HEK293T (cell line): ENCODE measurements around the gene TCAIM.

Experiments
- CTCF ChIA-PET: fragments of 350-600 bp; formaldehyde crosslinking; extraction: SDS; loops from one replicate; lab custom pipeline; 2021; ENCODE audit warnings: antibody characterized with exemption, inconsistent platforms; lab: Yijun Ruan, JAX
- POLR2A ChIA-PET: fragments of 350-600 bp; formaldehyde crosslinking; extraction: SDS; loops from one replicate; lab custom pipeline; 2020; ENCODE audit warnings: antibody characterized with exemption, inconsistent platforms; lab: Yijun Ruan, JAX
- DNase-seq: peaks from one replicate; pipeline ENCODE4 v3.0.0; 2012; ENCODE audit warnings: mixed read lengths; ENCODE audit errors: extremely low spot score
- ARNT ChIP-seq: fragments of 450-650 bp; IDR thresholded peaks from 2 replicates; pipeline ENCODE4 v1.6.1; 2017; ENCODE audit warnings: mild to moderate bottlenecking
- BHLHE40 ChIP-seq: fragments of 450-650 bp; IDR thresholded peaks from 2 replicates; pipeline ENCODE4 v1.6.1; 2016; ENCODE audit warnings: mild to moderate bottlenecking, moderate library complexity, borderline replicate concordance
- CTBP1 ChIP-seq: fragments of 450-650 bp; IDR thresholded peaks from 2 replicates; pipeline ENCODE4 v1.6.1; 2016; ENCODE audit warnings: borderline replicate concordance
- ELF4 ChIP-seq: fragments of 450-650 bp; IDR thresholded peaks from 2 replicates; pipeline ENCODE4 v1.6.1; 2017; ENCODE audit warnings: antibody characterized with exemption
- FOXA1 ChIP-seq: fragments of 450-650 bp; IDR thresholded peaks from 2 replicates; pipeline ENCODE4 v1.6.1; 2016; ENCODE audit warnings: mild to moderate bottlenecking
- FOXK2 ChIP-seq: fragments of 450-650 bp; IDR thresholded peaks from 2 replicates; pipeline ENCODE4 v1.6.1; 2016; ENCODE audit warnings: mild to moderate bottlenecking
- FOXM1 ChIP-seq: fragments of 450-650 bp; IDR thresholded peaks from 2 replicates; pipeline ENCODE4 v1.6.1; 2017; ENCODE audit warnings: mild to moderate bottlenecking, borderline replicate concordance
- HDGF ChIP-seq: fragments of 450-650 bp; IDR thresholded peaks from 2 replicates; pipeline ENCODE4 v1.6.1; 2017; ENCODE audit warnings: antibody characterized with exemption, borderline replicate concordance
- L3MBTL2 ChIP-seq: fragments of 450-650 bp; conservative IDR thresholded peaks from 2 replicates; pipeline ENCODE4 v1.6.1; 2016; ENCODE audit warnings: mild to moderate bottlenecking
- LEF1 ChIP-seq: fragments of 450-650 bp; IDR thresholded peaks from 2 replicates; pipeline ENCODE4 v1.6.1; 2017; ENCODE audit warnings: mild to moderate bottlenecking, borderline replicate concordance
- NFRKB ChIP-seq: fragments of 450-650 bp; IDR thresholded peaks from 2 replicates; pipeline ENCODE4 v1.6.1; 2016; ENCODE audit warnings: mild to moderate bottlenecking, moderate library complexity
- PKNOX1 ChIP-seq: fragments of 450-650 bp; IDR thresholded peaks from 2 replicates; pipeline ENCODE4 v1.6.1; 2016
- SP1 ChIP-seq: fragments of 450-650 bp; IDR thresholded peaks from 2 replicates; pipeline ENCODE4 v1.6.1; 2017
- SUZ12 ChIP-seq: fragments of 450-650 bp; IDR thresholded peaks from 2 replicates; pipeline ENCODE4 v1.6.1; 2016; ENCODE audit warnings: mild to moderate bottlenecking
- TARDBP ChIP-seq: fragments of 450-650 bp; IDR thresholded peaks from 2 replicates; pipeline ENCODE4 v1.6.1; 2016
- ZNF384 ChIP-seq: fragments of 450-650 bp; IDR thresholded peaks from 2 replicates; pipeline ENCODE4 v1.6.1; 2016

TCAIM gene

GRCh38 chr3:44419923-44420650 lies 81.5 kb downstream of the TCAIM start:
- no peak for DNase-seq
- TF ChIP-seq NFRKB = no peak
- no peak for TF ChIP-seq PKNOX1
- no peak for TF ChIP-seq TARDBP
- no peak for TF ChIP-seq ARNT
- no peak for TF ChIP-seq BHLHE40
- no peak for TF ChIP-seq HDGF
- no peak for TF ChIP-seq SP1
- TF ChIP-seq LEF1 = no peak
- no peak for TF ChIP-seq FOXK2
- TF ChIP-seq FOXA1 = no peak
- no peak for TF ChIP-seq SUZ12
- no peak for TF ChIP-seq ZNF384
- CTCF ChIA-PET = no interaction called here
- POLR2A ChIA-PET = no interaction called here

- DNase-seq = no peak
- ChIA-PET CTCF (no interaction called here), POLR2A (no interaction called here)
Measured at GRCh38 chr3:44420676-44421075, 82.1 kb downstream of the TCAIM start.

GRCh38 chr3:44421280-44421679 lies 82.7 kb downstream of the TCAIM start:
- ChIA-PET POLR2A (no interaction called here), CTCF (no interaction called here)
- no peak for DNase-seq

More at GRCh38 chr3:44420676-44421075, 82.1 kb downstream of the TCAIM start:
- TF ChIP-seq BHLHE40 = no peak
- no peak for TF ChIP-seq SP1
- no peak for TF ChIP-seq TARDBP
- no peak for TF ChIP-seq PKNOX1

GRCh38 chr3:44424758-44425157 lies 86.2 kb downstream of the TCAIM start:
- TF ChIP-seq FOXK2 = no peak
- TF ChIP-seq BHLHE40 = no peak
- TF ChIP-seq SUZ12 = no peak
- no peak for TF ChIP-seq FOXA1
- no peak for TF ChIP-seq LEF1
- no peak for TF ChIP-seq L3MBTL2
- no peak for TF ChIP-seq NFRKB
- no peak for TF ChIP-seq TARDBP
- TF ChIP-seq CTBP1 = no peak
- no peak for TF ChIP-seq ZNF384
- no peak for TF ChIP-seq ELF4
- TF ChIP-seq FOXM1 = no peak
- TF ChIP-seq PKNOX1 = no peak
- no peak for TF ChIP-seq HDGF
- ChIA-PET CTCF (no interaction called here), POLR2A (no interaction called here)
- no peak for DNase-seq

More at GRCh38 chr3:44421280-44421679, 82.7 kb downstream of the TCAIM start:
- TF ChIP-seq LEF1 (no peak), SUZ12 (no peak), NFRKB (no peak), PKNOX1 (no peak), CTBP1 (no peak), TARDBP (no peak)

- POLR2A ChIA-PET = no interaction called here
- DNase-seq = no peak
- CTCF ChIA-PET = no interaction called here
- TF ChIP-seq FOXM1 (no peak), BHLHE40 (no peak), SP1 (no peak), HDGF (no peak), LEF1 (no peak), CTBP1 (no peak)
Measured at GRCh38 chr3:44427683-44428082, 89.1 kb downstream of the TCAIM start.

- ChIA-PET POLR2A (no interaction called here), CTCF (no interaction called here)
- TF ChIP-seq NFRKB = no peak
- no peak for TF ChIP-seq FOXM1
- TF ChIP-seq L3MBTL2 = no peak
- no peak for TF ChIP-seq BHLHE40
- no peak for TF ChIP-seq PKNOX1
- TF ChIP-seq ARNT = no peak
- TF ChIP-seq ZNF384 = no peak
- no peak for TF ChIP-seq CTBP1
- TF ChIP-seq FOXA1 = no peak
- TF ChIP-seq SUZ12 = no peak
- no peak for TF ChIP-seq LEF1
- TF ChIP-seq ELF4 = no peak
- TF ChIP-seq SP1 = no peak
- TF ChIP-seq HDGF = no peak
- no peak for TF ChIP-seq TARDBP
- no peak for TF ChIP-seq FOXK2
- no peak for DNase-seq
Measured at GRCh38 chr3:44428910-44429309, 90.3 kb downstream of the TCAIM start.
